ENCODE results near the gene KIF7.

KIF7 gene

GRCh38 chr15:89670971-89671560, 15.8 kb upstream of the KIF7 start:
- DNase-seq (ENCODE audit: low read depth in 2 of 2): no peak

GRCh38 chr15:89669941-89670340, 14.7 kb upstream of the KIF7 start:
- no peak for DNase-seq (ENCODE audit: low read depth in 2 of 2)

GRCh38 chr15:89669309-89669865, 14.1 kb upstream of the KIF7 start:
- no peak for DNase-seq (ENCODE audit: low read depth in 2 of 2)

DNA sequence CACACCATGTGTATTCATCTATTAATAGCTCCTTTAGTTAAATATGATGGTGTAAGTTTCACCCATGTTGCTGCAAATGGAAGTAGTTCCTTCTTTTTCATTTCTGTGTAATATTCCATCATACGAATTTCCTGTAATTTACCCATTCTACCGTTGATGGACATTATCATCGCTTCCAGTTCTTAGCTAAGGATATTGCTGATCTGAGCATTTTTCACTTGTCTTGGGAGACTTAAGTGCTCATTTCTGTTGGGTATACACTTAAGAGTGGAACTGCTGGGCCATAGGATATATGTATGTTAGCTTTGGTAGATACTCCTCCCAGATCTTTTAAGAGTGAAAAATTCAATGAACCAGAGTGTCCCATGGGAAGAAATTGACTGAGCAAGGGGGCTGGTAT, 12.9 kb upstream of the KIF7 start:
- DNase-seq (ENCODE audit: low read depth in 2 of 2): no peak

DNA sequence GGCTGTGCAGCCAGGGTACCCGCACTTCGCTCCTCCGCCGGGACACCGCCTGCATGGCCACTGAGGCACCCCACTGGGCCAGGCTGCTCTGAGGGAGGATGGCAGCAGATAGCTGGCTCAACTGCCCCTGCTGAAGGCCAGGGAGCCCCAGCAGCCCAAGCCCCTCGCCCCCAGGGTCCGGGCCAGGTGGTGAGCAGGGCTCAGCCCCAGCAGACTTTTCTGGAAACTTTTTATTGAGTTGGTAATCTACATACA, 12.4 kb upstream of the KIF7 start:
- DNase-seq (ENCODE audit: low read depth in 2 of 2): no peak

DNA sequence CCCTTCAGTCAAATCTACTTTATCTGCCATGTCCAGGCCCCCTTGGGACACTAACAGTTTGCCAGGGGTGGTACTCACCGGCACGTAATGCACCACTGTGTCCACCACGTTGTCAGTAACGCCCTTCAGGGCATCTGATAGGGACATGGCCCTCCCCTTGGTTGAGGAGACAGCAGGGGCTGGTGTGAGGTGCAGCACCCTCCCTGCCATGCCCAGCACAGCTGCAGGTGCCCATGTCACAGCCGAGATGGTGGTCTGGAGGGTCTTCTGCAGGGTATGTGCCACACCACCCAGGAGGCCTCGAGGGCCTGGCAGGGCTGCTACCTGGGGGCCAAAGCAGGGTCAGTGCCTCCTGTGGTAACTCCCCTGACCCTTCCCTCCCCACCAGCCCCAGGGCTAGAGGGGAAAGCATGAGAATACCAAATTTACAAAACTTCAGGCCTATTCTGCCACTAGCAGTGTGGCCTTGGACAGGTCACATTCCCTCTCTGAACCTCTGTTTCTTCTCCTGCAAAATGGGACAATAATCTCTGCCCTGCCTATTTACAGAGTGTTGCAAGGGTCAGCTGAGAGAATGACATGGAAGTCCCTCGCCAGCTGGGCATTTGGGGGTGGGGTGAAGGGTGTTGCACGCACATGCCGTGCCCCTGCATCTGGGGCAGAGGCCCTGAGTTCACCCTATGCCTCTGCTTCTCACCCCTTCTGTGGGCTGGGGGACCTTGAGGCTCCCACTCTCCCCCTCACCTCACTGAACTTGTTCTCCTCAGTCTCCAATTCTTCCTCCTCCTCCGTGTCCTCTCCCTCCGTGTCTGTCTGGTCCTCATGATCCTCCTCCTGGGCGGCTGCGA, 11.8 kb upstream of the KIF7 start:
- no peak for DNase-seq (ENCODE audit: low read depth in 2 of 2)

- no peak for DNase-seq (ENCODE audit: low read depth in 2 of 2)
Measured at GRCh38 chr15:89666184-89666857, 11.1 kb upstream of the KIF7 start.

- DNase-seq (ENCODE audit: low read depth in 2 of 2): no peak
Measured at GRCh38 chr15:89665449-89666181, 10.3 kb upstream of the KIF7 start.

DNA sequence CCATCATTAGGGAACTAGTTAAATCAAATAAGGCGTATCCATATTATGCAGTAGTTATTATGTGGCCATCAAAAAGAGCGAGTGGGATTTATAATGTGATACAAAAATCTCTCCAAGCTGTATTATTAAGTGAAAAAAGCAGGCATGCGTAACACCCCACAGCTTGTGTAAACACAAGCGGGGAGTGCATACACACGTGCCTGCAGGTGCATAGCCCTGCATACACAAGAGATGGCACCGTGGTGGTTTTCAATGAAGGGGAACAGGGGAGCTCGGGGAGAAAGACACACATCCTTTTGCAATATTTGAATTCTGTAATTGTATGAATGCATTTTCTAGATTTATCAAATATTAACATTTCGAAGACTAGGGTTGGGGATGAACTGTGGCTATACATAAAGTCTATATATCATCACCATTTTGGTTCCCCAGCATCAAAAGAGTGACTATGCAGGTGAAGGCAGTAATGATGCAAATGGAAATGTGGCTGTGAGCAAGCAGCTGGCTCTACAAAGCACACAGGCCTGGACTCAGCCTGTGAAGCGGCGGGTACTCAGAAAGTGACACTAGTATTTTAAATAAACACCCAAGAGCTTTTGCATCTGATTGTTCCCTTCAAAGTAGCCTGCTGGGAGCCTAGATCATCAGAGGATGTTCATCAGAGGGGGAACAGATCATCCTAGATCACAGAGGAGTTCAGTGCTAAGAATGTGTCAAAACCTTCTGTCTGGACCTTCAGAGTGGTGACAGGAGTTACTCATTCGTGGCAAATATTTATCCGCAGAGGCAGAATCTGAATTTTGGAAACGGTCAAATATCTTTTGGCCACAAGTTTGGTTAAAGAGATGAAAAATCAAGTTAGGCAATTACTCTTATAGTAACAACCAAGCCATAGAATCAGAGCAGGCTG, 9.4 kb upstream of the KIF7 start:
- no peak for DNase-seq (ENCODE audit: low read depth in 2 of 2)

DNA sequence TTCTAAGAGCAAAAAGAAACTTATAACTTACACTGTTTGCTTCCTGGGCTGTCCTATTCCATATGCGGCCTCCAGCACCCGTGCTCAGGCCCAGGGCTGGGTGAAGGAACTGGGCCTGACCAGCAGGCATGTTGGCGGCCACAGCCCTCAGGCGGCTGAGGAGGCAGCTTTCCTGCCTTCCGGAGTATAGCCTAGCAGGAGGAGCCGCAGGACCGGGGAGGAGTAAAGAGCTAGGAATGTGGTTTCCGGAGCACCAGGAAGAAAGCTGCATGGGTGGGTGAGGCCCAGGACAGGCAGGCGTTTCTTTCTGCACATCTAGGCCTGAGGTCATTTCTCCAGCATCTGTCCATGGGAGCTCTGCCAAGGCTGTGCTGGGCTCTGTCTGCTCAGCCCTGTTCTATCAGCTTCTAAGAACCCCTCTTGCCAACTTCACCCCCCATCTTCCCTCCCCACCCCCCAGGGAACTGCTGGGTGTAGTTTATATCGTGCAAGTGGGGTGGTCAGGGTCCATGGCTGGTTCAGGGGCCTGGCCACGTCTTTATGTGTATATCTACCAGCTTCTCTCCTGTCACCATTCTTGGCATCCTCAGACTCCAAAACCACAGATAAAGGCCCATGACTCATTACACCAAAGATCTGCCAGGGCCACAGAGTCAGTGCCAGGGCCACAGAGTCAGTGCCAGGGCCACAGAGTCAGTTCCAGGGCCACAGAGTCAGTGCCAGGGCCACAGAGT, 7.8 kb upstream of the KIF7 start:
- DNase-seq (ENCODE audit: low read depth in 2 of 2): no peak

- DNase-seq (ENCODE audit: low read depth in 2 of 2): no peak
Measured at GRCh38 chr15:89660556-89660955, 5.3 kb upstream of the KIF7 start.

GRCh38 chr15:89659295-89659694, 4.0 kb upstream of the KIF7 start:
- no peak for DNase-seq (ENCODE audit: low read depth in 2 of 2)

- no peak for DNase-seq (ENCODE audit: low read depth in 2 of 2)
Measured at GRCh38 chr15:89657686-89658200, 2.5 kb upstream of the KIF7 start.

DNA sequence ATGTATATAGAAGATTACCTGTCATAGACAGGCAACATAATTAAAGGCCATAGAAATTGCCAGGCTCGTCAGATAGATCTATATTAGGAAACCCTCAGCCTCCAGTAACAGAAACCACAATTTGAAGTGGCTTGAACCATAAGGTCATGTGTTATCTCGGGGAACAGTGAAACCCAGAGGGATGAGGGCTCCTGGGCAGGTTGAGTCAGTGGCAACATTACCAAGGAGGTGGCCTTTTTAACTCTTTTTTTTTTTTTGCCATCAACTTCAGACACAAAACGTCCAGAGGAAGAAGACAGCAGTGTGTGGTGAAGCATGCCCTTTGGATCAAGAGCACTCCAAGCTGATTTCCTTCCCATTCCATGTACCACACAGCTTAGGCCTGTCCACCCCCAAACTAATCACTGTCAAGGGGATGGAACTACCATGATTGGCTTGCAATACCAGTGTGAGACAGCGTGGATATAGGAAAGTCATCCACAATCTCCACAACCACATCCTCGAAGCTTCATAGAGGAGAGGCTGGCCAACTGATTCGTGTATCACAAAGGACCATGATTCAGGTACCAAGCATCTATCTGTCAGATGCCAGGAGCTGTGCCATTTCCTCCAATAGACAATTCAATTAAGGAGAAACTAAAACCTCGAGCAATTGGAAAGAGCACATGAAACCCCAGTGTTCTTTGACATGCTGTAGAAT, 999 bp upstream of the KIF7 start:
- no peak for DNase-seq (ENCODE audit: low read depth in 2 of 2)

GRCh38 chr15:89654301-89654761, 936 bp downstream of the KIF7 start:
- DNase-seq (ENCODE audit: low read depth in 2 of 2): no peak

- no peak for DNase-seq (ENCODE audit: low read depth in 2 of 2)
Measured at GRCh38 chr15:89653578-89653977, 1.7 kb downstream of the KIF7 start.

DNA sequence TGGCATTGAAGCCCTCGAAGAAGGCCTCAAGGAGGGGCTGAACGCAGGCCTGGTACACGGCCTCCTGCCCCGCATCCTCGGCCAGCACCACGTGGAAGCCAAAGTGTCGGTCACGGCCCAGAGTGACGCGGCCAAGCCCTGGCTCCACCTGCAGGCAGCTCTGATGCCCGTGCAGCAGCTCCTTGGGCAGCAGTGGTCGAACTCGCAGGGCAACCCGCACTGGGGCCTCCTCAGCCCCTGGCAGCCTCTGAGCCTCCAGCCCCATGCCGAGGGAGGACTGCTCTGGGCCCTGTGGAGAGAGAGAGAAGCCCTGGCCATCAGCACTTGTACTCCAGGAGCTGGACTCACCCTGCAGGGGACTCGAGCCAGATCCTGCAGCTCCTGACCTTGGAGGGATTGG, 2.6 kb downstream of the KIF7 start:
- DNase-seq (ENCODE audit: low read depth in 2 of 2): no peak

DNA sequence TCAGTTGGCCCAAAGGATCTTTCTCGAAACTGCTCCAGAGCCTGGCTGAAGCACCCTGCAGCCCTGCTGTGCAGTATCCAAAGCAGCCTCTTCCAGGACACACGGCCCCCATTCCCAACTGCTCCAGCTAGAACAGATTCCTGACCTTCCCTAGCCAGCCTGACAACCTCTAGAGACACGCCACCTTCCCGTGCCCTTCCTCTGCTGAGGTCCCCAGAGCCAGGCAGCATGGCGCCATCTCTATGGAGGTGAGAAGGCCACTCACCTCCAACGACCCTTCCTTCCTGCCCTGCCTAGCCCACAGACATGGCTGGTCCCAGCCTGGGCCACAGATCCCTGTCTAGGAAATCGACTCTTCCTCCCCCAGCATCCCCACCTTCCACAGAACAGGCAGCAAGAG, 3.1 kb downstream of the KIF7 start:
- no peak for DNase-seq (ENCODE audit: low read depth in 2 of 2)

- no peak for DNase-seq (ENCODE audit: low read depth in 2 of 2)
Measured at GRCh38 chr15:89649716-89650115, 5.6 kb downstream of the KIF7 start.

Measured in stimulated activated CD4-positive, alpha-beta T cell treated with anti-CD3 and anti-CD28 coated beads, Interleukin-4, amount 100 ng/mL, for 48 hours (primary cell).